ENCODE measurements around the gene CPE.

- TF ChIP-seq EZH2 (IDR thresholded peaks at IDR 0.05) (no peak), POLR2AphosphoS5 (IDR thresholded peaks at IDR 0.05; ENCODE audit: borderline replicate concordance, low read depth, low read length) (no peak)
Observed at GRCh38 chr4:165449333-165449732, 70.5 kb downstream of the CPE start.

All from SK-N-MC (cell line).